Measurements from ENCODE around the gene TRPV6. TPM values are rescaled to one million over a fixed set of nuclear protein-coding genes. Genes with fewer than 3 reads are reported as not detected.

TRPV6 gene
- total and polyA plus RNA-seq, 2 experiments from 2014 or later = 0.08 to 0.80 TPM

DNA sequence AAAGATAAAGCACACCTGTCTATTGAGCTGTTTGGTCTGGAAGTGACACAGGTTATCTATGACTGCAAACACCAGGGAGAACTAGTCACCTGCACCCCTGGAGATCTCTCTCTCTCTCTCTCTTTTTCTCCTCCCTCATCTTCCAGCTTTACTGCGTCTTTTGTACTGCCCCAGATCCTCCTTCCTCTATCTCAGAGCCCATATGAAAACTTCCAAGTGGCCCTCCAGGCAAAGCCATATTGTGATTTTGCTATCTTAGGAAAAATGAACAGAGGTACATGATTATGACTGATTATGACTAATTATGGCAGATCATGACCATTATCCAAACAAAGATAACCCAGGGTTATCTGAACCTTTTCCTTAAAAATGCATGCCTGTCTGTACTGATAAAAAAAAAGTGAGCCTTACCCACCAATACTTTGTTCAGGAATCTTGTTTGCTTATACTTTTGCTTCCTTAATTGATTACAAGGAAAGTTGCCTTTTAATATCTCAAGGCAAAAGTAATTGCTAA is 43.2 kb downstream of the TRPV6 start:
- no peaks in the 10 kb centered on the region for H3K79me2 ChIP-seq (replicated peaks; ENCODE audit: insufficient read depth)
- H3K36me3 ChIP-seq (ENCODE audit: insufficient read depth) = no peaks in the 10 kb centered on the region
- Mint-ChIP-seq H3K36me3 (ENCODE audit: low read depth) (no peaks in the 10 kb centered on the region), H3K4me3 (no peak overlapping the region), H3K27me3 (ENCODE audit: insufficient read depth, low read depth, poor library complexity) (peaks cover 2% of the 10 kb centered on the region), H3K27ac (no peak overlapping the region), H3K4me1 (no peaks in the 10 kb centered on the region), H3K9me3 (no peaks in the 10 kb centered on the region)
- no peaks in the 10 kb centered on the region for H3F3A ChIP-seq (replicated peaks; ENCODE audit: low read depth)
- no peak overlapping the region for H2AFZ ChIP-seq
- DNase-seq (ENCODE audit: low spot score) (no peak), ATAC-seq (no peak)
- H3K4me2 ChIP-seq = no peak overlapping the region
- H3K27ac ChIP-seq (ENCODE audit: low read depth) = no peak overlapping the region
- H3K4me1 ChIP-seq (ENCODE audit: insufficient read depth) = no peaks in the 10 kb centered on the region
- H4K20me1 ChIP-seq (replicated peaks; ENCODE audit: insufficient read depth) = no peaks in the 10 kb centered on the region
- peaks cover 5% of the 10 kb centered on the region; the same call in 1 of the 2 replicates for H3K9me2 ChIP-seq (ENCODE audit: insufficient read depth)
- no peaks in the 10 kb centered on the region for H3K27me3 ChIP-seq (ENCODE audit: insufficient read depth)
- TF ChIP-seq, protein P1, sequence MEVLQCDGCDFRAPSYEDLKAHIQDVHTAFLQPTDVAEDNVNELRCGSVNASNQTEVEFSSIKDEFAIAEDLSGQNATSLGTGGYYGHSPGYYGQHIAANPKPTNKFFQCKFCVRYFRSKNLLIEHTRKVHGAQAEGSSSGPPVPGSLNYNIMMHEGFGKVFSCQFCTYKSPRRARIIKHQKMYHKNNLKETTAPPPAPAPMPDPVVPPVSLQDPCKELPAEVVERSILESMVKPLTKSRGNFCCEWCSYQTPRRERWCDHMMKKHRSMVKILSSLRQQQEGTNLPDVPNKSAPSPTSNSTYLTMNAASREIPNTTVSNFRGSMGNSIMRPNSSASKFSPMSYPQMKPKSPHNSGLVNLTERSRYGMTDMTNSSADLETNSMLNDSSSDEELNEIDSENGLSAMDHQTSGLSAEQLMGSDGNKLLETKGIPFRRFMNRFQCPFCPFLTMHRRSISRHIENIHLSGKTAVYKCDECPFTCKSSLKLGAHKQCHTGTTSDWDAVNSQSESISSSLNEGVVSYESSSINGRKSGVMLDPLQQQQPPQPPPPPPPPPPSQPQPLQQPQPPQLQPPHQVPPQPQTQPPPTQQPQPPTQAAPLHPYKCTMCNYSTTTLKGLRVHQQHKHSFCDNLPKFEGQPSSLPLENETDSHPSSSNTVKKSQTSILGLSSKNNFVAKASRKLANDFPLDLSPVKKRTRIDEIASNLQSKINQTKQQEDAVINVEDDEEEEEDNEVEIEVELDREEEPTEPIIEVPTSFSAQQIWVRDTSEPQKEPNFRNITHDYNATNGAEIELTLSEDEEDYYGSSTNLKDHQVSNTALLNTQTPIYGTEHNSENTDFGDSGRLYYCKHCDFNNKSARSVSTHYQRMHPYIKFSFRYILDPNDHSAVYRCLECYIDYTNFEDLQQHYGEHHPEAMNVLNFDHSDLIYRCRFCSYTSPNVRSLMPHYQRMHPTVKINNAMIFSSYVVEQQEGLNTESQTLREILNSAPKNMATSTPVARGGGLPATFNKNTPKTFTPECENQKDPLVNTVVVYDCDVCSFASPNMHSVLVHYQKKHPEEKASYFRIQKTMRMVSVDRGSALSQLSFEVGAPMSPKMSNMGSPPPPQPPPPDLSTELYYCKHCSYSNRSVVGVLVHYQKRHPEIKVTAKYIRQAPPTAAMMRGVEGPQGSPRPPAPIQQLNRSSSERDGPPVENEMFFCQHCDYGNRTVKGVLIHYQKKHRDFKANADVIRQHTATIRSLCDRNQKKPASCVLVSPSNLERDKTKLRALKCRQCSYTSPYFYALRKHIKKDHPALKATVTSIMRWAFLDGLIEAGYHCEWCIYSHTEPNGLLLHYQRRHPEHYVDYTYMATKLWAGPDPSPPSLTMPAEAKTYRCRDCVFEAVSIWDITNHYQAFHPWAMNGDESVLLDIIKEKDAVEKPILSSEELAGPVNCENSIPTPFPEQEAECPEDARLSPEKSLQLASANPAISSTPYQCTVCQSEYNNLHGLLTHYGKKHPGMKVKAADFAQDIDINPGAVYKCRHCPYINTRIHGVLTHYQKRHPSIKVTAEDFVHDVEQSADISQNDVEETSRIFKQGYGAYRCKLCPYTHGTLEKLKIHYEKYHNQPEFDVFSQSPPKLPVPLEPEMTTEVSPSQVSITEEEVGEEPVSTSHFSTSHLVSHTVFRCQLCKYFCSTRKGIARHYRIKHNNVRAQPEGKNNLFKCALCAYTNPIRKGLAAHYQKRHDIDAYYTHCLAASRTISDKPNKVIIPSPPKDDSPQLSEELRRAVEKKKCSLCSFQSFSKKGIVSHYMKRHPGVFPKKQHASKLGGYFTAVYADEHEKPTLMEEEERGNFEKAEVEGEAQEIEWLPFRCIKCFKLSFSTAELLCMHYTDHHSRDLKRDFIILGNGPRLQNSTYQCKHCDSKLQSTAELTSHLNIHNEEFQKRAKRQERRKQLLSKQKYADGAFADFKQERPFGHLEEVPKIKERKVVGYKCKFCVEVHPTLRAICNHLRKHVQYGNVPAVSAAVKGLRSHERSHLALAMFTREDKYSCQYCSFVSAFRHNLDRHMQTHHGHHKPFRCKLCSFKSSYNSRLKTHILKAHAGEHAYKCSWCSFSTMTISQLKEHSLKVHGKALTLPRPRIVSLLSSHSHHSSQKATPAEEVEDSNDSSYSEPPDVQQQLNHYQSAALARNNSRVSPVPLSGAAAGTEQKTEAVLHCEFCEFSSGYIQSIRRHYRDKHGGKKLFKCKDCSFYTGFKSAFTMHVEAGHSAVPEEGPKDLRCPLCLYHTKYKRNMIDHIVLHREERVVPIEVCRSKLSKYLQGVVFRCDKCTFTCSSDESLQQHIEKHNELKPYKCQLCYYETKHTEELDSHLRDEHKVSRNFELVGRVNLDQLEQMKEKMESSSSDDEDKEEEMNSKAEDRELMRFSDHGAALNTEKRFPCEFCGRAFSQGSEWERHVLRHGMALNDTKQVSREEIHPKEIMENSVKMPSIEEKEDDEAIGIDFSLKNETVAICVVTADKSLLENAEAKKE (CRISPR knock-in tag; IDR thresholded peaks at IDR 0.05) = no peak
- TF ChIP-seq ZNF114 (CRISPR knock-in tag; IDR thresholded peaks at IDR 0.05) (no peak), STAT1 (IDR thresholded peaks at IDR 0.05; ENCODE audit: unreplicated experiment) (no peak), NANOG (IDR thresholded peaks at IDR 0.05; ENCODE audit: borderline replicate concordance) (no peak), EZH2 (IDR thresholded peaks at IDR 0.05; ENCODE audit: low read depth, unreplicated experiment) (no peak), JUNB (IDR thresholded peaks at IDR 0.05; ENCODE audit: unreplicated experiment) (no peak)
- TF ChIP-seq, protein P2, sequence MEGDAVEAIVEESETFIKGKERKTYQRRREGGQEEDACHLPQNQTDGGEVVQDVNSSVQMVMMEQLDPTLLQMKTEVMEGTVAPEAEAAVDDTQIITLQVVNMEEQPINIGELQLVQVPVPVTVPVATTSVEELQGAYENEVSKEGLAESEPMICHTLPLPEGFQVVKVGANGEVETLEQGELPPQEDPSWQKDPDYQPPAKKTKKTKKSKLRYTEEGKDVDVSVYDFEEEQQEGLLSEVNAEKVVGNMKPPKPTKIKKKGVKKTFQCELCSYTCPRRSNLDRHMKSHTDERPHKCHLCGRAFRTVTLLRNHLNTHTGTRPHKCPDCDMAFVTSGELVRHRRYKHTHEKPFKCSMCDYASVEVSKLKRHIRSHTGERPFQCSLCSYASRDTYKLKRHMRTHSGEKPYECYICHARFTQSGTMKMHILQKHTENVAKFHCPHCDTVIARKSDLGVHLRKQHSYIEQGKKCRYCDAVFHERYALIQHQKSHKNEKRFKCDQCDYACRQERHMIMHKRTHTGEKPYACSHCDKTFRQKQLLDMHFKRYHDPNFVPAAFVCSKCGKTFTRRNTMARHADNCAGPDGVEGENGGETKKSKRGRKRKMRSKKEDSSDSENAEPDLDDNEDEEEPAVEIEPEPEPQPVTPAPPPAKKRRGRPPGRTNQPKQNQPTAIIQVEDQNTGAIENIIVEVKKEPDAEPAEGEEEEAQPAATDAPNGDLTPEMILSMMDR (conservative IDR thresholded peaks at IDR 0.05; ENCODE audit: low read depth in 2 of 2) = no peak
- TF ChIP-seq, protein P3, sequence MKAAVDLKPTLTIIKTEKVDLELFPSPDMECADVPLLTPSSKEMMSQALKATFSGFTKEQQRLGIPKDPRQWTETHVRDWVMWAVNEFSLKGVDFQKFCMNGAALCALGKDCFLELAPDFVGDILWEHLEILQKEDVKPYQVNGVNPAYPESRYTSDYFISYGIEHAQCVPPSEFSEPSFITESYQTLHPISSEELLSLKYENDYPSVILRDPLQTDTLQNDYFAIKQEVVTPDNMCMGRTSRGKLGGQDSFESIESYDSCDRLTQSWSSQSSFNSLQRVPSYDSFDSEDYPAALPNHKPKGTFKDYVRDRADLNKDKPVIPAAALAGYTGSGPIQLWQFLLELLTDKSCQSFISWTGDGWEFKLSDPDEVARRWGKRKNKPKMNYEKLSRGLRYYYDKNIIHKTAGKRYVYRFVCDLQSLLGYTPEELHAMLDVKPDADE (IDR thresholded peaks at IDR 0.05) = no peak
- no peak overlapping the region for H3K4me3 ChIP-seq

Data from GM23338 (cell line).